Measurements from ENCODE around the gene CPZ.
"Not testable (repeated sequence)": the region's sequence is repeated elsewhere in the genome, so short reads cannot be mapped to it uniquely, and the experiment has no call there.

Gene CPZ

GRCh38 chr4:8609824-8610350 lies 17.3 kb downstream of the CPZ start:
- DNase-seq (ENCODE audit: low read depth in 2 of 2): no peak

- no peak for DNase-seq (ENCODE audit: low read depth in 2 of 2)
These were observed 18.5 kb downstream of the CPZ start for GRCh38 chr4:8610858-8611616.

- DNase-seq (ENCODE audit: low read depth in 2 of 2): no peak
These were observed 20.1 kb downstream of the CPZ start for GRCh38 chr4:8612646-8613045.

- DNase-seq (ENCODE audit: low read depth in 2 of 2): no peak
These were observed 21.1 kb downstream of the CPZ start for GRCh38 chr4:8613421-8614364.

DNA sequence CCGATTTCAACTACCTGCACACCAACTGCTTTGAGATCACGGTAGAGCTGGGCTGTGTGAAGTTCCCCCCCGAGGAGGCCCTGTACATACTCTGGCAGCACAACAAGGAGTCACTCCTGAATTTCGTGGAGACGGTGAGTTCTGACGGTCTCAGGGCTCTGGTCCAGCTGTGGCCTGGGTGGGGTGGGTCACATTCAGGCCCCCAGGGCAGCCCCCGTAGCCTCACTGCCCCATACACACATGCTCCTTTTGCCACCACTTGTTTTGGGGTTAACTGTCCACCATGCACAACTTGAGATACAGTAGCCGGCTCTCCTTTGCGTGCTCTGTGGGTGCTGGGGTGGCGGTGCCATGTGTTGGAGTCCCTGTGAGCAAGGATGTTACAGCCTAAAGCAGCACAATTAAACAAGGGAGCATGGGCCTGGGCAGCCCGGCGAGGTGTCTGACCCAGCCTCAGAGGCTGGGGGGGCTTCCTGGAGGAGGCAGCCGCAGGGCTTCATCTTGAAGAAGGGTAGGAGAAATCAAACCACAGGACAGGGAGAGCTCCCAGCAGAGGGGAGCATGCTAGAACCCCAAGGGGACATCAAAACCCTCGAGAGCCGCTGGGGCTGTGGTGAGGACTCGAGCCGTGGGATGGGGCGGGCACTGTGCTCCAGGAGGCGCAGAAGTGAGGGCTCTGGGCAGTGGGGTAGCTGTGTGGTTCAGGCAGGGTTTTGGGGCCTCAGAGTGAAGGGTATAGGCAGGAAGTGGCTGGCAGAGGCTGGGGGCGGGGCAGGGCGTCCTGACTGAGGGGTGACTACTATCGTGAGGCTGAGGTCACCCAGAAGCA lies 22.0 kb downstream of the CPZ start:
- no peak for DNase-seq (ENCODE audit: low read depth in 2 of 2)

GRCh38 chr4:8615366-8615765 lies 22.8 kb downstream of the CPZ start:
- DNase-seq (ENCODE audit: low read depth in 2 of 2): no peak

- DNase-seq (ENCODE audit: low read depth in 2 of 2): no peak
These were observed 23.6 kb downstream of the CPZ start for GRCh38 chr4:8615921-8616787.

- no peak for DNase-seq (ENCODE audit: low read depth in 2 of 2)
These were observed 24.3 kb downstream of the CPZ start for GRCh38 chr4:8616831-8617230.

- DNase-seq (ENCODE audit: low read depth in 2 of 2): no peak
These were observed 25.0 kb downstream of the CPZ start for GRCh38 chr4:8617486-8618040.

- DNase-seq (ENCODE audit: low read depth in 2 of 2): no peak
These were observed 25.9 kb downstream of the CPZ start for GRCh38 chr4:8618421-8618820.

DNA sequence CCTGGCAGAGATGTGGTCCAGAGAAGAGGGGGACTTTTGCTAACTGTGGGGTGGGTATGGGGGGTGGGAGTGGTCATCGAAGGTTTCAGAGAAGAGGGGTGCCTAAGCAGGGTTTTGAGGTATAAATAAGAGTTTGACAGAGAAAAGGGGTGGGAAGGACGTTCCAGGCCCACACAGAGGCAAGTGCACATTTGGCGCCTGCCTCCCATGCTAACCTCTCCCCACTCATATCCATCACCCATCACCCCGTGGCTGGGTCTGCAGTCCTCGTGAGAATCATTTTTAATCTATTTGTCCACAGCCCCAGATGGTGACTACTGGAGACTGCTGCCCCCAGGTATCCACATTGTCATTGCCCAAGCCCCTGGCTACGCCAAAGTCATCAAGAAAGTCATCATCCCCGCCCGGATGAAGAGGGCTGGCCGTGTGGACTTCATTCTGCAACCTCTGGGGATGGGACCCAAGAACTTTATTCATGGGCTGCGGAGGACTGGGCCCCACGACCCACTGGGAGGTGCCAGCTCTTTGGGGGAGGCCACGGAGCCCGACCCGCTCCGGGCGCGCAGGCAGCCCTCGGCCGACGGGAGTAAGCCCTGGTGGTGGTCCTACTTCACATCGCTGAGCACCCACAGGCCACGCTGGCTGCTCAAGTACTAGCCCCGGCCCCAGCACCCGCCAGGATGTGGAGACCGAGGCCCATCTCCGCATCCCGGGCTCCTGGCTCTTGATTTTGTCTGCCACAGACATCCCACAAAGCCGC lies 26.6 kb downstream of the CPZ start:
- no peak for DNase-seq (ENCODE audit: low read depth in 2 of 2)

GRCh38 chr4:8621135-8621534 lies 28.6 kb downstream of the CPZ start:
- DNase-seq (ENCODE audit: low read depth in 2 of 2): not testable (repeated sequence)

DNA sequence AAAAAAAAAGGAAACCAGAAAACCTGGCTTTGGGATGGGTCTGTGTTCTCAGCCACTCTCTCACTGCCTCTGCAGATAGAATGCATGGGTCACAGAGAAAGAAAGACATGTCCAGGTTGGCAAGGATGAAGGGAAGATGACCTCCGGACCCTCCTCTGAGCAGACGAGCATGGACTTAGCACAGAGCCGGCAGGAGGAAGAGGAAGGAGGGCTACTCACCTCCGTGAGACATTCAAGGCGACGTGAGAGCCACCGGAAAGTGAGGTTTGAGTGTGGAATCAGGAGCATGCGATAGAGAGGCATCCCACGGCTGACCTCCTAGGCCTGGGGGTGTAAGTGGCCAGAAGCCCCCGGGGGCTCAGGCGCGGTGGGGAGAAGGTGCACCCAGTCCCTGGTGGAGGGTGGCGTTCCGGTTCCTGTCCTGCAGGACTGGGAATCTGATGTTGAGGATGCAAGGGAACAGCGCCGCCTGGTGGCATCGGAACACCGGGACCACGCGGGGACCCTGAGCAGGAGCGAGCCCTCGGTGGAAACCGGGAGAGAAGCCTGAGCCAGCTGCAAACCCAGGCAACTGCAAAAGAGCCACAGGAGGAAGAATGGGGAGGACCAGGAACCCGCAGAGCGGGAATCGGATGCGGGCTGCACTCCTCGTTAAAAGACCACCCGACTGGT lies 32.2 kb downstream of the CPZ start:
- not testable (repeated sequence) for DNase-seq (ENCODE audit: low read depth in 2 of 2)

- DNase-seq (ENCODE audit: low read depth in 2 of 2): not testable (repeated sequence)
These were observed 37.8 kb downstream of the CPZ start for GRCh38 chr4:8630240-8630905.

GRCh38 chr4:8631896-8632295 lies 39.3 kb downstream of the CPZ start:
- DNase-seq (ENCODE audit: low read depth in 2 of 2): not testable (repeated sequence)

DNA sequence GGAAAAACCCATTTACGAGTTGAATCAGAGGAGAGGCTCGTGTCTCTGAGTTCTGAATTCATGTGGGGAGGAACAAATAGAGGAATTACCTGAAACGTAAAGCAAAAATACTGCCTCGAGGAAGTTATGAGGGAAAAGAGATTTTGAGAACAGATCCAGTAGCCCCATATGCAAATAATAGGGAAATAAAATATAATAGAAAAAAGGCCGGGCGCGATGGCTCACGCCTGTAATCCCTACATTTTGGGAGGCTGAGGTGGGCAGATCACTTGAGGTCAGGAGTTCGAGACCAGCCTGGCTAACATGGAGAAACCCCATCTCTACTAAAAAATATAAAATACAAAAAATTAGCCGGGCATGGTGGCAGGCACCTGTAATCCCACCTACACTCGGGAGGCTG lies 42.2 kb downstream of the CPZ start:
- not testable (repeated sequence) for DNase-seq (ENCODE audit: low read depth in 2 of 2)

- DNase-seq (ENCODE audit: low read depth in 2 of 2): not testable (repeated sequence)
These were observed 43.5 kb downstream of the CPZ start for GRCh38 chr4:8635897-8636554.

DNA sequence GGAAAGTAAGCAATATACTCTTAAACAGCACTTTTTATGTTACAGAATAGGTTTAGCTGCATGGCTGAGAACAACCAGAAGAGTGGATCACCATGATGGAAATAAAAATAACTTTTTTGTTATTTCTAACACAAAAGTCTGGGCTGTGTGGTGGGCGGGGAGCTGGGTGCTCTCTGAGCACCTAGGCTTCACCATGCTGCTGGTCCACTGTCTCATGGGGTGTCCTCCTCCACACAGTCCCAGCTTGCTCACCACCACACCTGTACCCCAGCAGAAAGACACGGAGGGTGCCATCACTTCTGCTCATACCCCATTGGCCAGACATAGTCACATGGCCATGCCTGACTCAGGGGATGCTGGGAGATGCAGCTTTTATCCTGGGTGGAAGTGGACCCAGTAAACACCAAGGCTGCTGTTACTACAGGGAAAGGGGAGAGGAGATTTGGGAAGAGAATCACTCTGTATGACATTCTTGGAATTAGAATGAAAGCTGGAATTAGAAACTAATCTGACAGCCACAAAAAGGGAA lies 45.0 kb downstream of the CPZ start:
- no peak for DNase-seq (ENCODE audit: low read depth in 2 of 2)
